HUES64 (cell line): ENCODE data around the gene CDH13.

Source experiments
- H3K27ac ChIP-seq: 2 replicates; pipeline ENCODE4 v1.7.0; 2013; ENCODE audit warnings: low read depth, low read length, inconsistent platforms
- H3K27me3 ChIP-seq: 2 replicates; pipeline ENCODE4 v1.6.1; 2013; ENCODE audit warnings: mild to moderate bottlenecking, low read length; ENCODE audit not compliant: insufficient read depth
- H3K36me3 ChIP-seq: 2 replicates; pipeline ENCODE4 v1.6.1; 2013; ENCODE audit warnings: mild to moderate bottlenecking, low read length; ENCODE audit not compliant: insufficient read depth
- H3K4me1 ChIP-seq: 2 replicates; pipeline ENCODE4 v1.6.1; 2013; ENCODE audit warnings: mild to moderate bottlenecking, low read length, moderate library complexity; ENCODE audit not compliant: insufficient read depth
- H3K4me3 ChIP-seq: 2 replicates; pipeline ENCODE4 v1.5.1; 2013; ENCODE audit warnings: mild to moderate bottlenecking, low read length, moderate library complexity
- H3K9ac ChIP-seq: 2 replicates; pipeline ENCODE4 v1.6.1; 2013; ENCODE audit warnings: mild to moderate bottlenecking, low read depth, low read length
- H3K9me3 ChIP-seq: 2 replicates; pipeline ENCODE4 v1.6.1; 2013; ENCODE audit warnings: low read depth, low read length; ENCODE audit not compliant: insufficient read depth
- WGBS: fragments of 150-250, 120-280 bp; methylation state at CpG from one replicate; pipeline ENCODE4 v1.1.7; 2013; ENCODE audit warnings: missing lambda C conversion rate; 5-methylcytosine and 5-hydroxymethylcytosine counted together

The CDH13 gene

DNA sequence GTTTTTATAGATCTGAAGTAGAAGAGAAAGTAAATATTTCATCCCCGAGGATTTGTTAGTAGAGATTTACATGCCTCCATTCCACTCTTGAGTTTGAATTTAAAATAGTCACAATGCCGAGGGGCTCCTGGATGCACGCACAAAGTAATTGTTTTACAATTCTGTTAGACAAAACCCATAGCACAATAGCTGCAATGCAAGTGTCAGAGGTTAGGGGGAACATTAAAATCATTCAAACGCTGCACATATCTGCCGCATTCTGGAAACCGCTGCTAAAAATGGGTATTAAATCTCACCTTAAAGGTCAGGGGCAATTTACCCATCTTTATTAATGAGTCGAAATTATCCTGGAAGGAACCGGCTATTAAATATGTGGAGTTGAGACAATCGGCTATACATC is 652.5 kb downstream of the CDH13 start:
- Histone ChIP-seq H3K27me3 (no peaks in the 10 kb centered on the region), H3K4me1 (peaks cover 10% of the 10 kb centered on the region; the same call in 1 of the 2 replicates), H3K4me3 (no peak overlapping the region), H3K36me3 (no peaks in the 10 kb centered on the region), H3K9me3 (no peaks in the 10 kb centered on the region), H3K9ac (no peak overlapping the region), H3K27ac (no peak overlapping the region)
- 94% methylated on average over 6 of the region's 9 CpGs for WGBS

GRCh38 chr16:83285921-83286320 is 659.2 kb downstream of the CDH13 start:
- Histone ChIP-seq H3K27me3 (no peaks in the 10 kb centered on the region), H3K4me3 (no peak overlapping the region), H3K9ac (no peak overlapping the region), H3K36me3 (no peaks in the 10 kb centered on the region), H3K4me1 (no peaks in the 10 kb centered on the region), H3K9me3 (no peaks in the 10 kb centered on the region), H3K27ac (no peak overlapping the region)
- WGBS: 92% methylated on average over 6 of the region's 6 CpGs

- WGBS: 94% methylated on average over 2 of the region's 2 CpGs
- Histone ChIP-seq H3K9ac (no peak overlapping the region), H3K4me3 (no peak overlapping the region), H3K27me3 (no peaks in the 10 kb centered on the region), H3K9me3 (no peaks in the 10 kb centered on the region), H3K4me1 (no peaks in the 10 kb centered on the region), H3K36me3 (no peaks in the 10 kb centered on the region), H3K27ac (no peak overlapping the region)
These were observed 669.7 kb downstream of the CDH13 start for GRCh38 chr16:83296505-83296904.

DNA sequence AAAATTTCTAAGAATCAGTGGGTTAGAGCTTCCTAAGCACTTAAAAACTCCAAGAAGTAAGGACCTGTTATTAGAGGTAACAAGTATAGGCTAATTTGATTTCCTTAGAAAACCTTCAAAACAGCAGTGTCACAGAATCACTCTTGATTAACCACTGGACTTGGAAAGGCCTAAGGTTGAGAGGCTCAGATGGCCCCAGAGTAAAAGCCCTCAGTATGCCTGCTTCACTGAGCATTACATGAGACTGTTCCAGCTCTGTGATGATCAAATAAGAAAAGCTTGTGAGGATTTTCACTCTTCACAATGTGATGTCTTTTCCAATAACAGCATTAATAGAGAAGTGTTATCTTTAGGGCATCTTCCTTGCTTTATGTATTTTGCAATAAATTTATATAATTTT is 671.8 kb downstream of the CDH13 start:
- no peaks in the 10 kb centered on the region for H3K27me3 ChIP-seq
- H3K9ac ChIP-seq: no peak overlapping the region
- no peaks in the 10 kb centered on the region for H3K36me3 ChIP-seq
- H3K4me3 ChIP-seq: no peak overlapping the region
- no peaks in the 10 kb centered on the region for H3K4me1 ChIP-seq
- no peaks in the 10 kb centered on the region for H3K9me3 ChIP-seq
- H3K27ac ChIP-seq: no peak overlapping the region

DNA sequence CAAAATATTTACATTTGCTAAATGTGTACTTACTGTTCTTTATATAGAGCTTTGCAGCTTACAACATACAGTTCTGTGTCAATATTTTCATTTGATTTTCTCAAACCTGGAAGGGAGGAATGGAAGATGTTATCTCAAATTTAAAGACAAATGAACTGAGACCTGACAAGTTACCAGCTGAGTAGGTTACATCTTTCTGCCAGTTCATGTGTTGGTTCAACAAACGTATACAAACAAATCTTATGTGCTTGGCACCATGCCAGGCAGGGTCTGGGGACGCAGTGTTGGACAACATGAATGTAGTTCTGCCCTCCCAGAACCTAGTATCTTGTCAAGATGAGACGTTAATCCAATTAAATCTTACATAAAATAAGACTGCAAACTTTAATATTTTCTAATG is 673.6 kb downstream of the CDH13 start:
- Histone ChIP-seq H3K27me3 (no peaks in the 10 kb centered on the region), H3K4me1 (no peaks in the 10 kb centered on the region), H3K4me3 (no peak overlapping the region), H3K27ac (no peak overlapping the region), H3K9me3 (no peaks in the 10 kb centered on the region), H3K9ac (no peak overlapping the region), H3K36me3 (no peaks in the 10 kb centered on the region)
- WGBS: 95% methylated on average over 3 of the region's 3 CpGs

- H3K27me3 ChIP-seq: no peaks in the 10 kb centered on the region
- H3K9ac ChIP-seq: no peak overlapping the region
- no peaks in the 10 kb centered on the region for H3K36me3 ChIP-seq
- H3K27ac ChIP-seq: no peak overlapping the region
- H3K4me1 ChIP-seq: peaks cover 2% of the 10 kb centered on the region; the same call in 1 of the 2 replicates
- H3K9me3 ChIP-seq: no peaks in the 10 kb centered on the region
- H3K4me3 ChIP-seq: no peak overlapping the region
- WGBS: 84% methylated on average over 4 of the region's 4 CpGs
These were observed 675.2 kb downstream of the CDH13 start for GRCh38 chr16:83301971-83302370.

DNA sequence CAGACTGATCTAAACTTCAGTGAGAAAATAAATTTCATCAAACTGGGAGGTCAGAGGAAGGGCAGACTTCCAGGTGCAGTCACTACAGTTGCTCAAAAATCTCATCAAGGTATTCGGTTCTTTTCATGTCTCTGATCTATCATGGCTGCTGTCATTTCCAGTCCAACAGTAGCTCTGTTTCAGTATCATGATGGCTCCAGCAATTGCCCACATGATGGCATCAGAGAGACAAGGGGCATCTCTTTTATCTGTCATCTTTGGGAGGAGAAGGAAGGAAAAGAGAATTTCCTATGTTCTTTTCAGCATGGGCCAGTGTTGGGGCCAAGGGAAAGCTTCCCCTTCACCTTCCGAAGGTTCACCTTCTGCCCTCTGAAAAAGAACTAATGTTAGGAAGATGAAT is 676.1 kb downstream of the CDH13 start:
- 96% methylated on average over 2 of the region's 2 CpGs for WGBS
- Histone ChIP-seq H3K4me1 (peaks cover 3% of the 10 kb centered on the region; the same call in 1 of the 2 replicates), H3K36me3 (no peaks in the 10 kb centered on the region), H3K9me3 (no peaks in the 10 kb centered on the region), H3K27me3 (no peaks in the 10 kb centered on the region), H3K27ac (no peak overlapping the region), H3K4me3 (no peak overlapping the region), H3K9ac (no peak overlapping the region)

DNA sequence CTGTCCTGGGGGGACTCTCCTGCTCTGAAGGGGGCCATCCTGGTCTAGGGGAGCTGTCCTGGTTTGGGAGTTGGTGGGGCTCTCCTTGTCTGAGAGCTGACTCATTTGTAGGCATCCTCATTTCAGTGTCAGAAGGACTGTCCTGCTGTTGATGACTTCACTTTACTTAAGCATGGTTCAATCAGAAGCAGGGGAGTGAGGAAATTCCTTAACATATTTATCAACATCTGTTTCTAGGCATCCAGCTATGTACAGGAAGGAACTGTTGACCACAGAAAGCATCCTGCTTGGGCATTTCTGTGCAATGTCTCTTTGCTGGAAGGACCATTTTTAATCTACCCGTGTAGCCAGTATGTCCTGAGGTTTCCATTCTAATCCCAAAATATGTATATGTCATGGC is 678.3 kb downstream of the CDH13 start:
- Histone ChIP-seq H3K27ac (no peak overlapping the region), H3K9me3 (no peaks in the 10 kb centered on the region), H3K27me3 (no peaks in the 10 kb centered on the region), H3K4me1 (peaks cover 3% of the 10 kb centered on the region; the same call in 1 of the 2 replicates), H3K36me3 (no peaks in the 10 kb centered on the region), H3K9ac (no peak overlapping the region), H3K4me3 (no peak overlapping the region)
- WGBS: 100% methylated on average over 1 of the region's 1 CpG

GRCh38 chr16:83306961-83307593 is 680.3 kb downstream of the CDH13 start:
- Histone ChIP-seq H3K27me3 (no peaks in the 10 kb centered on the region), H3K27ac (no peak overlapping the region), H3K9ac (no peak overlapping the region), H3K4me3 (no peak overlapping the region), H3K4me1 (peaks cover 3% of the 10 kb centered on the region; the same call in 1 of the 2 replicates), H3K9me3 (no peaks in the 10 kb centered on the region), H3K36me3 (no peaks in the 10 kb centered on the region)
- 82% methylated on average over 5 of the region's 5 CpGs for WGBS

DNA sequence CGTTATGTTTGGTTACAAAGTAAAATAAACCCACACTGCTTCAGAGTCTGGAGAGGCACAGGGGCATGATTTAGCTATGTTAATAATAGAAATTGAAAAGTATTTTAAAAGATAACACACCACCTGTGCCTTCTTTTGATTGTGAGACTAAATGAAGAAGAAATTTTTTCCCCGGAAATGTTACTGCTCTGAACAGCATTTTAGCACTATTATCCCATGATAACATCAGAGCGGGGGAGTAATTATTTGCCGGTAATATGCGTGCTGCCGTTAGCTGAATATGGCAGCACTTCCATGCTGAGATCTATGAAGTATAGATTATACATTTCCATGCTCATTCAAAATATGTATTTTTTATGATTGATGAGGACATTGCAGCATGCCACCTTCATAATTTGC is 680.8 kb downstream of the CDH13 start:
- Histone ChIP-seq H3K4me3 (no peak overlapping the region), H3K9ac (no peak overlapping the region), H3K36me3 (no peaks in the 10 kb centered on the region), H3K9me3 (no peaks in the 10 kb centered on the region), H3K27ac (no peak overlapping the region), H3K4me1 (peaks cover 3% of the 10 kb centered on the region; the same call in 1 of the 2 replicates), H3K27me3 (no peaks in the 10 kb centered on the region)
- 96% methylated on average over 5 of the region's 6 CpGs for WGBS

GRCh38 chr16:83308414-83308813 is 681.6 kb downstream of the CDH13 start:
- H3K36me3 ChIP-seq: no peaks in the 10 kb centered on the region
- no peaks in the 10 kb centered on the region for H3K27me3 ChIP-seq
- no peak overlapping the region for H3K27ac ChIP-seq
- H3K4me1 ChIP-seq: peaks cover 3% of the 10 kb centered on the region; the same call in 1 of the 2 replicates
- no peaks in the 10 kb centered on the region for H3K9me3 ChIP-seq
- H3K9ac ChIP-seq: no peak overlapping the region
- no peak overlapping the region for H3K4me3 ChIP-seq
- WGBS: 98% methylated on average over 2 of the region's 3 CpGs

DNA sequence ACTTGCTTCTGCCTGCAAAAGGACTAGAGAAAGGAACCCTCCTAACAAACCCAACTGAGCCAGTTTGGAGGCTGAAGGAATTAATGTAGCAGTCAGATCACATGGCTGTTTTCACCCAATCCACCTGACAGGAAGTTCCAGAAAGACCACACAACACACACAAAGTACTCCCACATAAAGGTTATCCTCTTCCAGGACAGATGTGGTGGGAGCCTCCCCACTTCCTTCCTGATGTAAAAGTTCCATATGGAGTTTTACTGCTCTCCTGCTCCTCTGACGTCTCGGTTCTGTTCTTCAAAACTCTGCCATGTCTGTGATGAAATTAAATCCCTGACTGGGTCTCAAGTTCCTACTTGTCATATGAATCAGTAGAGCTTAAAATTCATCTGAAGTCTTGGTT is 684.0 kb downstream of the CDH13 start:
- Histone ChIP-seq H3K4me3 (no peak overlapping the region), H3K9ac (no peak overlapping the region), H3K36me3 (no peaks in the 10 kb centered on the region), H3K4me1 (peaks cover 3% of the 10 kb centered on the region; the same call in 1 of the 2 replicates), H3K9me3 (no peaks in the 10 kb centered on the region), H3K27ac (no peak overlapping the region), H3K27me3 (no peaks in the 10 kb centered on the region)
- WGBS: 92% methylated on average over 2 of the region's 2 CpGs
